Epithelial cell of esophagus (primary cell): ENCODE measurements around the gene CAMK1D.

Experiments used
- DNase-seq: peaks from one replicate; pipeline ENCODE4 v3.0.0; 2010; ENCODE audit warnings: low read depth
- H3K4me3 ChIP-seq: 2 replicates; pipeline ENCODE4 v1.5.1; 2011; ENCODE audit warnings: mild to moderate bottlenecking, low read length, control low read depth
- TF ChIP-seq, protein P1 (sequence below): IDR thresholded peaks from 2 replicates; pipeline ENCODE4 v1.5.1; 2011; ENCODE audit warnings: low read depth, mild to moderate bottlenecking, low read length, control low read depth, inconsistent platforms; ENCODE audit not compliant: insufficient read depth; ENCODE audit errors: missing control alignments

The CAMK1D gene

DNA sequence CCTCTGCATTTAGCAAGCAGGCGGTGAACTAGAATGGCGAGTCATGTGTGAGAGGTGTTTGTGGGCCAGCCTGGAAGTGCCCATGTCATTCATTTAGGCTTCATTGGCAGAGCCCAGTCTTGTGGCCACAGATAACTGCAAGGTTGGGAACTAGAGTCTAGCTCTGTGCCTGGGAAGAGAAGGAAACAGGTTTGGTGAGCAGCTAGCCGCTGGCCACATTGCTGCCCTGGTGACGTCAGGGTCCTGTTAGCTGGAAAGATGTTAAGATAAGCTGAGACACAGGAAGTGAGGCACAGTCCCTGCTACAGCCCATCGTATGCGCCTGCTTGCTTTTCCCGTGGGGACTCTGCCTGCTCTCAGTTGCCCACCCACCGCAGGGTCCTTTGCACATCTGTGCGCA, 185.5 kb downstream of the CAMK1D start:
- no peak overlapping the region for H3K4me3 ChIP-seq
- TF ChIP-seq, protein P1, sequence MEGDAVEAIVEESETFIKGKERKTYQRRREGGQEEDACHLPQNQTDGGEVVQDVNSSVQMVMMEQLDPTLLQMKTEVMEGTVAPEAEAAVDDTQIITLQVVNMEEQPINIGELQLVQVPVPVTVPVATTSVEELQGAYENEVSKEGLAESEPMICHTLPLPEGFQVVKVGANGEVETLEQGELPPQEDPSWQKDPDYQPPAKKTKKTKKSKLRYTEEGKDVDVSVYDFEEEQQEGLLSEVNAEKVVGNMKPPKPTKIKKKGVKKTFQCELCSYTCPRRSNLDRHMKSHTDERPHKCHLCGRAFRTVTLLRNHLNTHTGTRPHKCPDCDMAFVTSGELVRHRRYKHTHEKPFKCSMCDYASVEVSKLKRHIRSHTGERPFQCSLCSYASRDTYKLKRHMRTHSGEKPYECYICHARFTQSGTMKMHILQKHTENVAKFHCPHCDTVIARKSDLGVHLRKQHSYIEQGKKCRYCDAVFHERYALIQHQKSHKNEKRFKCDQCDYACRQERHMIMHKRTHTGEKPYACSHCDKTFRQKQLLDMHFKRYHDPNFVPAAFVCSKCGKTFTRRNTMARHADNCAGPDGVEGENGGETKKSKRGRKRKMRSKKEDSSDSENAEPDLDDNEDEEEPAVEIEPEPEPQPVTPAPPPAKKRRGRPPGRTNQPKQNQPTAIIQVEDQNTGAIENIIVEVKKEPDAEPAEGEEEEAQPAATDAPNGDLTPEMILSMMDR = no peak
- no peak for DNase-seq

DNA sequence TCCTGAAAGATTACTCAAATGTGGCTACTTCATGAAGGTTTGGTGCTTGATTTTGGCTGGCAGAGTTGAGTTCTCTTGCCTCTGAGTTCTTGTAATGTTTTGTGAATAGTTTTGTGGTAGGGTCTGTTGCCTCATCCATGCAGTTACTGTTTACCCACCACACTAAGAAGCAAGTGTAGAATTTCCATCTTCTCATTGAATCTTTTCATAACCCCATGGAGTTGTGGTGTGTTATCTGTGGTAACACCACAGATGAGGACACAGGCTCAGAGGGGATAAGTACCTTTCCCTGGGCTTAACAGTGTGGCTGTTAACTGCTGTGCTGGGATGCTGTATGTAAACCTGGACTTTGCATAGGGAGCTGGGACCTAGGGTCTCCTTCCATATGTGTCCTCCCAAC, 186.3 kb downstream of the CAMK1D start:
- TF ChIP-seq, protein P1 = no peak
- H3K4me3 ChIP-seq = no peak overlapping the region
- DNase-seq = no peak

DNA sequence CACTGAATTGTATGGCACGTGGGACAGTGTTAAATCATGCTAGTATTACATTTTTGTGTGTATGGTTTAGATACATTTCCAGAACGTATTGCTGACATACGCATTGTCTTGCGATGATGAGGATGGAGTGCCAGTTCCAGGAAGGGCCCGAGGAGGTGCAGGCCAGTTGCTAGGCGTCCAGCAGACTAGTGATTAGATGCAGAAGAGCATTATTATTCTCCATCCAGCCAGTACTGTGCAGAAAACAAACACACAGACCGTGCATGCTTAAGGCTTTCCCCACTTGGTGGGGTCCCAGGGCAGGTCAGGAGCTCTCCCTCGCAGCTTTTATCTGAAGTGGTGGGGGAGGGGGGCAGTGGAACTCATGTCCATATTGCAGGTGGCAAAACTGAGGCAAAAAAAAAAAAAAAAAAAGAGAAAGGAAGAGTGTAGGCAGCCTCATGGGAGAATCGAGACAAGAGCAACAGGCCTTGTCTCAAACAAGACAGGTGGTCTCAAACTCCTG, 189.2 kb downstream of the CAMK1D start:
- TF ChIP-seq, protein P1 = no peak
- H3K4me3 ChIP-seq = no peak overlapping the region
- no peak for DNase-seq

DNA sequence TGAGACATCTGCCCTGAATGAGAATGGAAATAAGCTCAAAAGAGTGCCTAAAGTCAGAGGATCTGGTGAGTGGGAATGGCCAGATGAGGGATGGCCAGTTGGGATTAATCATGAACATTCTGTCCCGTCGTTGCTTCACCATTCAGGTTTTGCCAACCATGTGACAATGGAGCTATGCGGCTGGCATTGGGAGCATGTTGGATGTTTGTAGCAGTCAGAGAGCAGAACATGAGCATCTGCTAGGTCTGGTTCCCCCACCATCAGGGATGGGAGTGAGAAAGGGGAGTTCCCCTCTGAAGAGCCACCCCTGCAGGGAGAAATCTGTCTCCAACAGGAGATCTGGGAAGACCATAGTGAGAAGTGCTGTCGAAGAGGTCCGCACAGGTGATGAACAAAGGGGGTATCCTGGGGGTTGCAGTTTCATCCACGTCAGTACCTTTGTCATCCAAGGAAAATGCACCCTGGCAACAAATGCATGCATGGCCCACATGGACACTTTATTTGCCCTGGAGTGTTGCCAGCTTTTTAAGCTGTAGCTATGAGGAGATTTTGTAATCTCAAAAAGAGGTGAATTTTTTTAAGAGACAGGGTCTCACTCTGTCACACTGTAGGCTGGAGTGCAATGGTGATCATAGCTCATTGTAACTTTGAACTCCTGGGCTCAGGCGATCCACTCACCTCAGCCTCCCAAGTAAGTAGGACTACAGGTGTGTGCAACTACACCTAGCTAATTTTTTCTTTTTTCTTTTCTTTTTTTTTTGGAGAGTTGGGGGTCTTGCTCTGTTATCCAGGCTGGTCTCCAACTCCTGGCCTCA, 190.2 kb downstream of the CAMK1D start:
- DNase-seq = no peak
- TF ChIP-seq, protein P1 = no peak
- no peak overlapping the region for H3K4me3 ChIP-seq

DNA sequence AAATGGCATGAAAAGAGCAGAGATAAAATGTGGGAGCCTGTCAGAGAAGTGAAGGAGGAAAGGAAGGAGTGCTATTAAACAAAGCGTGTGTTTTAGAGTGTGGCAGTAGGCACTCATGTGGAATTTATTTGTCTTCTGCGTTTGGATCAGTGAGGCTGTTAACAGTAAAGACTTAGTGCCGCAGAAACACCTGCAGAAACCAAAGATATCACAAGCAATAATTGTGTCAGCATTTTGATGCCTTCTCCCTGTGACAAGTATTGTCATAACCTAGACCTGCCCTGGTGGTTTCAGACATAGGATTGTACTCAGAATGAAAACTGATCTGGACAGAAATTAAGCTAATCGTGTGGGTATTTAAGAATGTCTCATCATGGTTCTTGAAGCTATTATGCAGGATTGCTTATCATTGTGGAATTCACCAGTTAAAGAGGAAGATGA, 191.0 kb downstream of the CAMK1D start:
- no peak for DNase-seq
- no peak overlapping the region for H3K4me3 ChIP-seq
- TF ChIP-seq, protein P1 = no peak

DNA sequence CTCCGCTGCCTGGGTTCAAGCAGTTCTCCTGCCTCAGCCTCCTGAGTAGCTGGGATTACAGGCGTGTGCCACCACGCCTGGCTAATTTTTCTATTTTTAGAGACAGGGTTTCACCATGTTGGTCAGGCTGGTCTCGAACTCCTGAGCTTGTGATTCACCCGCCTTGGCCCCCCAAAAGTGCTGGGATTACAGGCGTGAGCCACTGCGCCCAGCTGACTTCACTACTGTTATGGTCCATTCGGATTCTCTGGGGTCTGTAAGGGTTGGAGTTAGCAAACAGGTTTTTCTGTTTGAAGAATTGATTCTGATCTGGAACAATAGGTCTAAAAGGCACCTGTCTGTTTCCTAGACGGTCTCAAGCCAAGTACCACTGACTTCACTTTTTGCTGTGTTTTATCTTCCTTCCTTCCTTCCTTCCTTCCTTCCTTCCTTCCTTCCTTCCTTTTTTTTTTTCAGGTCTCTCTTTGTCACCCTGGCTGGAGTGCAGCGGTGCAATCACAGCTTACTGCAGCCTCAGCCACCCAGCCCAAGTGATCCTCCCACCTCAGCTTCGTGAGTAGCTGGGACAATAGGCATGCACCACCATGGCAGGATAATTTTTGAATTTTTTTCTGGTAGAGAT, 192.2 kb downstream of the CAMK1D start:
- TF ChIP-seq, protein P1 = no peak
- H3K4me3 ChIP-seq = no peak overlapping the region
- DNase-seq = no peak
